Loucy (cell line): ENCODE measurements around the gene CCDC180.

Source experiments
- EZH2phosphoT487 ChIP-seq: fragments of 200-600 bp; IDR thresholded peaks from 2 replicates; pipeline ENCODE4 v1.6.1; 2018; ENCODE audit warnings: antibody characterized with exemption, mild to moderate bottlenecking, moderate library complexity, borderline replicate concordance
- TF ChIP-seq, protein P1 (sequence below): fragments of 200-600 bp; sonication (generic); conservative IDR thresholded peaks from 2 replicates; pipeline ENCODE4 v1.5.1; 2014; ENCODE audit warnings: mild to moderate bottlenecking, antibody characterized with exemption, low read length

DNA sequence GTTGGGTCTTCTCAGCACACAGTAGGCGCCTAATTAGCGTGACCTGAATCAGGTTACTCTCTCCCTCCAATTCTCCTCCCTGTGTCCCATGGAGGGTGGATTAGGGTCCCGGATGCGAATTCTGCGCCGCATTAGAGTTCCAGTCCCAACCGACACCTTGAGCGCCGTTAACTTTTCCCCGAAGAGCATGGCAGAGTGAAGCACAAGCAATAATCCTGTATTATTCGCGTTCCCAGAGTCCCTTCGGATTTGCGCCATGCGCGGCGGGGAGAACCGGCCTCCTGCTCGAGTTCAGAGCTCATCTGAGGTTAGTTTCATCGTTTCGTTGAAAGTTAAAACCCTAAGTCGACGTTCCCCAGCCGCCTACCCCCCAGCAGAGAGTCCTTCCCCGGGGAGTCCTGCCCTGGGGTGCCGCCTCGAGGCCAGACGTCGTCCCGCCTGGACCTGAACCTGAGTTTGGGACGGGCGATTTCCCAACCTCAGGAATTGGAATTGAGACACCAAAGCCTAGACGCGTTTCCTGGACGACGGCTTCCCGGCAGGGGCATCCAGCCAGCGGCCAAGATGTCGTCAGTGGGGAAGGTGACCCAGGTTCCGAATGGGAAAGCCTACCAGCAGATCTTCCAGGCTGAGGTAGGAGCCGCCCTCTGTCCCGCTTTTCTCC is at the start of gene CCDC180:
- TF ChIP-seq, protein P1, sequence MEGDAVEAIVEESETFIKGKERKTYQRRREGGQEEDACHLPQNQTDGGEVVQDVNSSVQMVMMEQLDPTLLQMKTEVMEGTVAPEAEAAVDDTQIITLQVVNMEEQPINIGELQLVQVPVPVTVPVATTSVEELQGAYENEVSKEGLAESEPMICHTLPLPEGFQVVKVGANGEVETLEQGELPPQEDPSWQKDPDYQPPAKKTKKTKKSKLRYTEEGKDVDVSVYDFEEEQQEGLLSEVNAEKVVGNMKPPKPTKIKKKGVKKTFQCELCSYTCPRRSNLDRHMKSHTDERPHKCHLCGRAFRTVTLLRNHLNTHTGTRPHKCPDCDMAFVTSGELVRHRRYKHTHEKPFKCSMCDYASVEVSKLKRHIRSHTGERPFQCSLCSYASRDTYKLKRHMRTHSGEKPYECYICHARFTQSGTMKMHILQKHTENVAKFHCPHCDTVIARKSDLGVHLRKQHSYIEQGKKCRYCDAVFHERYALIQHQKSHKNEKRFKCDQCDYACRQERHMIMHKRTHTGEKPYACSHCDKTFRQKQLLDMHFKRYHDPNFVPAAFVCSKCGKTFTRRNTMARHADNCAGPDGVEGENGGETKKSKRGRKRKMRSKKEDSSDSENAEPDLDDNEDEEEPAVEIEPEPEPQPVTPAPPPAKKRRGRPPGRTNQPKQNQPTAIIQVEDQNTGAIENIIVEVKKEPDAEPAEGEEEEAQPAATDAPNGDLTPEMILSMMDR = no peak
- no peak for TF ChIP-seq EZH2phosphoT487
